HG02943 (cell line): ENCODE measurements around the gene MIX23.

Experiments
- ATAC-seq: cut with Tn5 transposase; IDR thresholded peaks from one replicate; pipeline ENCODE4 v1.9.1; 2021; ENCODE audit warnings: mild to moderate bottlenecking, low read depth, moderate library complexity; ENCODE audit not compliant: unreplicated experiment

MIX23 gene

GRCh38 chr3:122353893-122354401, 29.1 kb downstream of the MIX23 start:
- no peak for ATAC-seq

- no peak for ATAC-seq
Observed at GRCh38 chr3:122353215-122353614, 29.8 kb downstream of the MIX23 start.

- ATAC-seq, result no peak
Observed at GRCh38 chr3:122351612-122352011, 31.4 kb downstream of the MIX23 start.

- ATAC-seq, result no peak
Observed at GRCh38 chr3:122350814-122351418, 32.1 kb downstream of the MIX23 start.

GRCh38 chr3:122349171-122349570, 33.9 kb downstream of the MIX23 start:
- ATAC-seq, result no peak

GRCh38 chr3:122343654-122344053, 39.4 kb downstream of the MIX23 start:
- ATAC-seq, result no peak

GRCh38 chr3:122342803-122343202, 40.2 kb downstream of the MIX23 start:
- ATAC-seq, result no peak

- no peak for ATAC-seq
Observed at GRCh38 chr3:122332551-122332950, 50.5 kb downstream of the MIX23 start.

GRCh38 chr3:122331886-122332285, 51.1 kb downstream of the MIX23 start:
- no peak for ATAC-seq

GRCh38 chr3:122325769-122326168, 57.3 kb downstream of the MIX23 start:
- no peak for ATAC-seq

- ATAC-seq, result no peak
Observed at GRCh38 chr3:122324871-122325323, 58.1 kb downstream of the MIX23 start, which contains the start of gene CSTA. Gene CSTA, plus strand, starts transcription at chr3:122325248. Its CDS starts 45 bp downstream, at chr3:122325293.

GRCh38 chr3:122322095-122323075, 60.6 kb downstream of the MIX23 start:
- ATAC-seq, result no peak

GRCh38 chr3:122318620-122319019, 64.4 kb downstream of the MIX23 start:
- no peak for ATAC-seq

- no peak for ATAC-seq
Observed at GRCh38 chr3:122316368-122316767, 66.7 kb downstream of the MIX23 start.

GRCh38 chr3:122315619-122316018, 67.4 kb downstream of the MIX23 start:
- ATAC-seq, result no peak

GRCh38 chr3:122314228-122314876, 68.7 kb downstream of the MIX23 start:
- ATAC-seq, result no peak

GRCh38 chr3:122313281-122313680, 69.8 kb downstream of the MIX23 start:
- ATAC-seq, result no peak

GRCh38 chr3:122312826-122313225, 70.2 kb downstream of the MIX23 start:
- ATAC-seq, result no peak

GRCh38 chr3:122310361-122310760, 72.7 kb downstream of the MIX23 start:
- ATAC-seq, result no peak
